Fibroblast of mammary gland (primary cell): ENCODE data around the gene FAM131B.
A peak's percentile ranks its signal among the peaks of the same experiment; 100 is the strongest.

Experiments
- DNase-seq: peaks from one replicate; pipeline ENCODE4 v3.0.0-alpha.2; 2010; ENCODE audit warnings: low read depth
- H3K4me3 ChIP-seq: 2 replicates; pipeline ENCODE4 v1.5.1; 2011; ENCODE audit warnings: low read depth, mild to moderate bottlenecking, low read length, moderate library complexity; ENCODE audit not compliant: control insufficient read depth
- TF ChIP-seq, protein P1 (sequence below): conservative IDR thresholded peaks from 2 replicates; pipeline ENCODE4 v1.5.1; 2011; ENCODE audit warnings: low read depth, low read length, inconsistent platforms; ENCODE audit not compliant: control insufficient read depth, insufficient read depth

FAM131B gene

DNA sequence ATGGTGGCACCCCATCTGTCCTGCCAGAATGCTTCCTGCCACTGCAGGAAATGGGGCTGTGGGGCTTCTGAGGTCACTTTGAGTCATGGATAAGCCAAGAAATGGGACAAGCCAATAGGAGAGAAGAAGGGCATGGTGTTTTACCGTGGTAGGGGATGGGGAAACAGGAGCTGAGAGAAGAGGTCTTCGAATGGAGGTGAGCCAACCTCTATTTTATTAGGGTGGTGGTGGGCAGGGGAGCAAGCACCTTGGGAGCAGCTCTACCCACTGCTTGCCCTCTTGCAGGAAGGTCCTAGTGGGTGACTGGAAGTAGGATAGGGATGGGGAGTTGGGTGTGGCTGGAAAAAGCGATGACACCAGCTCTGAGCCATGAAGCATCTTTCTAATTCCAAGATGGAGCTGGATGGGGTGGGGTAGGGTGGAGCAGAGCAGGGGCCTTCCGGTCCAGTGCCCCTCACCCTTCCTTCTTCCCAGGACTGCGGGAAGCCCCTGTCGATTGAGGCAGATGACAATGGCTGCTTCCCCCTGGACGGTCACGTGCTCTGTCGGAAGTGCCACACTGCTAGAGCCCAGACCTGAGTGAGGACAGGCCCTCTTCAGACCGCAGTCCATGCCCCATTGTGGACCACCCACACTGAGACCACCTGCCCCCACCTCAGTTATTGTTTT, 27.7 kb upstream of the FAM131B start:
- peak; percentile 33 for DNase-seq
- no peak overlapping the region for H3K4me3 ChIP-seq
- TF ChIP-seq, protein P1, sequence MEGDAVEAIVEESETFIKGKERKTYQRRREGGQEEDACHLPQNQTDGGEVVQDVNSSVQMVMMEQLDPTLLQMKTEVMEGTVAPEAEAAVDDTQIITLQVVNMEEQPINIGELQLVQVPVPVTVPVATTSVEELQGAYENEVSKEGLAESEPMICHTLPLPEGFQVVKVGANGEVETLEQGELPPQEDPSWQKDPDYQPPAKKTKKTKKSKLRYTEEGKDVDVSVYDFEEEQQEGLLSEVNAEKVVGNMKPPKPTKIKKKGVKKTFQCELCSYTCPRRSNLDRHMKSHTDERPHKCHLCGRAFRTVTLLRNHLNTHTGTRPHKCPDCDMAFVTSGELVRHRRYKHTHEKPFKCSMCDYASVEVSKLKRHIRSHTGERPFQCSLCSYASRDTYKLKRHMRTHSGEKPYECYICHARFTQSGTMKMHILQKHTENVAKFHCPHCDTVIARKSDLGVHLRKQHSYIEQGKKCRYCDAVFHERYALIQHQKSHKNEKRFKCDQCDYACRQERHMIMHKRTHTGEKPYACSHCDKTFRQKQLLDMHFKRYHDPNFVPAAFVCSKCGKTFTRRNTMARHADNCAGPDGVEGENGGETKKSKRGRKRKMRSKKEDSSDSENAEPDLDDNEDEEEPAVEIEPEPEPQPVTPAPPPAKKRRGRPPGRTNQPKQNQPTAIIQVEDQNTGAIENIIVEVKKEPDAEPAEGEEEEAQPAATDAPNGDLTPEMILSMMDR: no peak

DNA sequence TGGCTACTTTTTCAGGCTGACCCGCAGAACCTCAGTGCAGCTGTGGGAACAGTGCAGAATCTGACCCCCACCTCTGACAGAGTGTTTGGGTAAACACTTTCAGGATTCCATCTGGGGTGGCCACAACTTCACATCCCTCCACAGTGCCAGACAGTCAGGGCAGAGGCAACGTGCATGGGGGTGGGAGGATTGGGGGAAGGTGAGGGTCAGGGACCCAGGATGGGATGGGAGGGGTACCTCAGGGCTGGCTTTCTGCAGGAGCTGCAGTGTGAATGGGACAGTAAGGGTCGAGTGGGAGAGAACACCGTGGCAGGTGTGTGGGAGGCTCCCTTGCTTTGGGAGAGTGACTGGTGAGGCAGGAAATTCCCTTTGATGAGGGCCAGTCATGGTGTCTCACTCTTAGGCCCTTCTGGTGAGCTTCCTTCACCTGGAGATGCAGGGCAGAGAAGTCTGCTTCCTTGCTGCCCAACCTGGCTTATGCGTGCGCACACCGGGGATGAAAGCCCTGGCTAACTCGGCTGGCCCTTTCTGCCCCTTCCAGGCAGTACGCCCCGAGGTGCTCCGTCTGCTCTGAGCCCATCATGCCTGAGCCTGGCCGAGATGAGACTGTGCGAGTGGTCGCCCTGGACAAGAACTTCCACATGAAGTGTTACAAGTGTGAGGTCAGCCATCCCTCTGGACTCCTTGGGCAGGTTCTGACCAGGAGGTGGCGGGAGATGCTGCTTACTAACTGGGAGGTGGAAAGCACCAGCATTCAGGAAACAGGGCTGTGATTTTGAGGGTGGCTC, 27.0 kb upstream of the FAM131B start:
- H3K4me3 ChIP-seq: no peak overlapping the region
- TF ChIP-seq, protein P1: peak; percentile 8
- peak; percentile 45 for DNase-seq

DNA sequence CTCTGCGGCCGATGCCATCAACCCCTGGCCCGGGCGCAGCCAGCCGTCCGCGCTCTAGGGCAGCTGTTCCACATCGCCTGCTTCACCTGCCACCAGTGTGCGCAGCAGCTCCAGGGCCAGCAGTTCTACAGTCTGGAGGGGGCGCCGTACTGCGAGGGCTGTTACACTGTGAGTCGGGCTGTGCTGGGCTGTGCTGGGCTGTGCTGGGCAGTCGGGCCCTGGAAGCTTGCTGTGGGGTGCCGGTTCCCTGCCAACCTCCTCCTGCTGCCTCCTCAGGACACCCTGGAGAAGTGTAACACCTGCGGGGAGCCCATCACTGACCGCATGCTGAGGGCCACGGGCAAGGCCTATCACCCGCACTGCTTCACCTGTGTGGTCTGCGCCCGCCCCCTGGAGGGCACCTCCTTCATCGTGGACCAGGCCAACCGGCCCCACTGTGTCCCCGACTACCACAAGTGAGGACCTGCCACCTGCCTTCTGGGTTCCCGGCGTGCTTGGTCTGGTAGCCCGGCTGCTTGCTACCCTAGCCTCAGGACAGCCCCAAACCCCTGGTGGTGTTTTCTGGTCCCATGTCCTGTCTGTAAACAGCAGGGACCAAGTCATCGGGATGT, 26.1 kb upstream of the FAM131B start:
- H3K4me3 ChIP-seq: no peak overlapping the region
- no peak for DNase-seq
- TF ChIP-seq, protein P1: no peak

DNA sequence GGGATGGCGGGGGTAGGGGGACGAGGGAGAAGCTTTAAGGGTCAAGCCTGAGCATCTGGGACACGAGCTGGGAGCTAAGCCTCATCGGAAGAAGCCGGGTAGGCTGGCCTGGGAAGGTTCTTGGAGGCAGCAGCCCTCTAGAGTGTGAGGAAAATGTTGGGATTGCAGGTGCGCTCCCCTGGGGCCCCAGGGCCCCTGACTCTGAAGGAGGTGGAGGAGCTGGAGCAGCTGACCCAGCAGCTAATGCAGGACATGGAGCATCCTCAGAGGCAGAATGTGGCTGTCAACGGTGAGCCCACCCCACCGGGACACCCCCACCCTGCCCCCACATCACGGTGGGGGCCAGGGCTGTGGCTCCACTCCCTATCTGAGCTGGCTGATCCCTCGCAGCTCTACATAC, 25.5 kb upstream of the FAM131B start:
- H3K4me3 ChIP-seq: no peak overlapping the region
- TF ChIP-seq, protein P1: no peak
- DNase-seq: no peak

DNA sequence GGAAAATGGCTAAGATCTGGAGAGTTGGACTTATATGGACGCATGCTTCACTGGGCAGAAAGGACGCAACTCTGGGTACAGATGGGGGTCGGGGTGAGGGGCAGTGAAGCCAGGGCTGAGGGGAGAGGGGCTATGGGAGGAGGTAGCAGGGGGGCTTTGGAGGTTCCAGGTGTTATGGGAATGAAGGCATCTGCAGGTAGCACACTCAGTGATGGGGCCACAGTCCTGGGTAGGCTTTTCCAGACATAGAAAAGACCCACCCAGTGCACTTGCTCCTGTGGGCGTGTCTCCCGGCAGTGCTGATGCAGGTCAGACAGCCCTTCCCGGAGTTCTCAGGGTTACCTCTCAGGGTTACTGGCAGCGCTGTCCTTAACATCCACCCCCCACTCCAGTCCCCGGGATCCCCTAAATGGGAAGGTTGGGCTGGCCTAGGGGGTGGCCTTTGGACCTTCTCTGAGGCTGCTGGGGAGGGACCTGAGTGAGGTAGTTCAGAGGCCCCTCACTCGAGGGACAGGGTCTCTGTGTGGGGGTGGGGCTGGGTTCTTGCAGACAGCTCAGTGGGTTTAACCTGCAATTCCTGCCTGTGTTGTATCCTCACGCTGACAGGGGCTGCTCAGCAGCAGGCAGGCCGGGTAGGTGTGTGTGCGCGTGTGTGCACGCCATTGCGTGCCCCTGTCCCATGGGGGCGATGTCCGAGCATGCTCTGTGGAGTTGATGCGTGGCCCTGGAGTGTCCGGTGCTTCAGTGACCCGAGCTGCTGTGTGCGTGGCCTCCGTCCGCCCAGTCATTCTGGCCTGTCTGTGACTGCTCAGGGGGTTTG, 24.9 kb upstream of the FAM131B start:
- no peak overlapping the region for H3K4me3 ChIP-seq
- no peak for DNase-seq
- TF ChIP-seq, protein P1: peak; percentile 11

DNA sequence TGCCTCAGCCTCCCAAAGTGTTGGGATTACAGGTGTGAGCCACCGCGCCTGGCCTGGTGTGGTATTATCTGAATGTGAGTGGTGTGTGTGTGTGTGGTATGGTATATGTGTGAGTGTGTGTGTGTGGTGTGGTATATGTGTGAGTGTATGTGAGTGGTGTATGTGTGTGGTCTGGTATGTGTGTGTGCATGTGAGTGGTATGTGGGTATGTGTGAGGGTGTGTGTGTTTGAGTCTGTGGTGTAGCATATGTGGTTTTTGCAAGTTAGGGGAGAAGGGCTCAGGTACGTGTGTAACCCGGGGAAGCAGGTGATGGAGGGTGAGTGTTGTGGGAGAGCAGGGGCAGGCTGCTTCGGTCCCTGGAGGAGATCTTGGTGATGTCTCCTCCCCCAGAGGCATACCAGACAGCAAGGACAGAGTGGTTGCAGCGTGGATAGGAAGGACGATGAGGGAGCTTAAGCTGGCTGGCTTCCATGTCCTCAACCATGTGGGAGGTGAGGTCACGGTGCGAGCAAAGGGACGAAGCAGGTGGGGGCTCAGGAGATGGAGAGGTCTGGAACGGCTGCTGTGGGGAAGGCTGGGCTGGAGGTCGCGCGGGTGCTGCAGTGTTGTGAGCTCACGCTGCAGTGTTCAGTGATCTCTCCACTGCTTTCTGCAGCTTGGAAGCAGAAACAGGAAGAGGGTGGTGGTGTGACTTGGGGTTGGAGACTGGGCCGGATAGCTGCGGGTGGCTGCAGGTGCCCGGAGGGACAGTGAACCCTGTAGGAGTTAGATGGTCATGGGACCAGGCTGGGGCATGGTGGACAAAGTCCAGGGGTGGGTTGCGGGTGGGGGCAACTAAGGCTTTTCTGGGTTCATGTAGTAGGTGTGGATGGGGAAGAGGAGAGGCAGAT, 23.6 kb upstream of the FAM131B start:
- TF ChIP-seq, protein P1: no peak
- H3K4me3 ChIP-seq: peak overlapping the region; percentile 30
- peak; percentile 63 for DNase-seq
